Myocyte (in vitro differentiated cells): Measurements from ENCODE around the gene PRSS36. TPM values are rescaled to one million over a fixed set of nuclear protein-coding genes. Genes with fewer than 3 reads are reported as not detected.
"Not testable (repeated sequence)": the region's sequence is repeated elsewhere in the genome, so short reads cannot be mapped to it uniquely, and the experiment has no call there.

ENCODE experiments used
- DNase-seq: peaks from one replicate; pipeline ENCODE4 v3.0.0-alpha.2; 2012; ENCODE audit warnings: low read depth
- total RNA-seq: library from RNA; depleted of rRNA; stranded (reverse); fragments of >200 nt; gene quantifications from 2 replicates; pipeline ENCODE4 v1.2.3, GENCODE V29; 2014

The PRSS36 gene
- total RNA-seq, 1 donor from 2014 or later = 0.51 TPM

DNA sequence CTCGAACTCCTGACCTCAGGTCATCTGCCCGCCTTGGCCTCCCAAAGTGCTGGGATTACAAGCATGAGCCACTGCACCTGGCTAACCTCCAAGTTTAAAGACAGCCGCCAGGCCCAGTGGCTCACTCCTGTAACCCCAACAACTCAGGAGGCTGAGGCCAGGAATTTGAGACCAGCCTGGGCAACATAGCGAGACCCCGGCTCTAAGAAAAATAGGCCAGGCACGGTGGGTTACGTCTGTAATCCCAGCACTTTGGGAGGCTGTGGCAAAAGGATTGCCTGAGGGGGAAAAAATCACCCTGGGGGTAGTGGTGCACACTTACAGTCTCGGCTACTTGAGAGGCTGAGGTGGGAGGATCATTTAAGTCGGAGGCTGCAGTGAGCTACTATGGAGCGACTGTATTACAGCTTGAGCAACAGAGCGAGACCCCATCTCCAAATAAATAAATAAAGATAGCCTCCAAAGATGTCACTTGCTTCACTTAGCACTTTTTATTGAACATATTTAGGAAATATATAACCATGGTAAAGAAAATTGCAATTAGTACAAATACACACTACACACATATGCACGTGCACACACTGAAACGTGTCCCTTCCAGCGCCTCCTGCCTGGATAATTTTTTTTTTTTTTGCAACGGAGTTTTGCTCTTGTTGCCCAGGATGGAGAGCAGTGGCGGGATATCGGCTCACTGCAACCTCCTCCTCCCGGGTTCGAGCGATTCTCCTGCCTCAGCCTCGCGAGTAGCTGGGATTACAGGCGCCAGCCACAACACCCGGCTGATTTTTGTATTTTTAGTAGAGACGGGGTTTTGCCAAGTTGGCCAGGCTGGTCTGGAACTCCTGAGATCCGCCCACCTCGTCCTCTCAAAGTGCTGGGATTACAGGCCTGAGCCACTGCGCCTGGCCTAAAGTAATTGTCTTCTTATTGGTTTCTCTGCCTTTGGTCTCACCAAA lies 43.1 kb downstream of the PRSS36 start:
- no peak for DNase-seq

DNA sequence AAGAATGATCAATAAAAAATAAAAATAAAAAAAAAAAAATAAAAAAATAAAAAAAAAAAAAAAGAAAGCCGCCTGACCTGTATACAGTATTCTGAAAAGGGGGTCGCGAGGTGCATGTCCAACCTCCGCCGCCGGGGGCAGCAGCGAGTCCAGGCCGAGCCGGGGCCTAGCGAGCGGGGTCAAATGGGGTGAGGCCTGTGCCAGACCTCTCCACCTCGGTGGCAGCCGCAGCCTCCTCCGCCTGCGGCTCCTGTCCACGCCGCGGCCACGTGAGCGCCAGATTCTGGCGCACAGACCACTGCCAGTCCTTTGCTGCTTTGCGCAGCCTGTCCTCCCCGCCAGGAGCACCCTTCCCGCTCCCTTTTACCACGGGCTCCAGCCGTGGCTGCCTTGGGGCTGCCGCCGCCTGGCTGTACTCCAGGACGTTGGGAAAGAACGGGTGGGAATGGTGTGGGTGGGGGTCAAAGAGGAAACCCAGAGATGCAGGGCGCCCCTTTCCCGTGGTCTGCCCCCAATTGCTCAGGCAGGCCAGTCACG lies 44.1 kb downstream of the PRSS36 start:
- DNase-seq = peak; percentile 81

DNA sequence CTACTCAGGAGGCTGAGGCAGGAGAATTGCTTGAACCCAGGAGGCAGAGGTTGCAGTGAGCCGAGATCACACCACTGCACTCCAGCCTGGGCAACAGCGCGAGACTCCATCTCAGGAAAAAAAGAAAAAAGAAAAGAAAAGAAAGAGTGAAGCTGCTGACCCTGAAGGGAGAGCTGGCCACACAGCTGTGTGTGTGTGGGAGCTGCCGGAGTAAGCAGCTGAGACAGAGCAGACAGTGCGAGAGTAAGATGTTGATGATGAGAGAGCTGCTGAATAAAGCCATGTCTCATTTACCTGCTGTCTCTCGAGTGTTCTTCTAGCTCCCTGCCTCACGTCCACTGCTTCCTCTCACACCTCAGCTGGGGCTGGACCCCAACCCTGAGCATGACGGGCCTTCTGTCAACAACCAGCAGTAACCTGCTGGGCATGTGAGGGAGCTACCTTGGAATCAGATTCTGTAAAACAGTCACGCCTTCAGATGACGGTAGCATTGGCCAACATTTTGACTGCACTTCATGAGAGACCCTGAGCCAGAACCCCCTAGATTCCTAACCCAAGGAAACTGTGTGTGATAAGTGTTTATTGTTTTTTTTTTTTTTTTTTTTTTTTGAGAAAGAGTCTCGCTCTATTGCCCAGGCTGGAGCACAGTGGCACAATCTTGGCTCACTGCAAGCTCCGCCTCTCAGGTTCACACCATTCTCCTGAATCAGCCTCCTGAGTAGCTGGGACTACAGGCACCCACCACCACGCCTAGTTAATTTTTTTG lies 48.8 kb downstream of the PRSS36 start:
- DNase-seq = not testable (repeated sequence)

DNA sequence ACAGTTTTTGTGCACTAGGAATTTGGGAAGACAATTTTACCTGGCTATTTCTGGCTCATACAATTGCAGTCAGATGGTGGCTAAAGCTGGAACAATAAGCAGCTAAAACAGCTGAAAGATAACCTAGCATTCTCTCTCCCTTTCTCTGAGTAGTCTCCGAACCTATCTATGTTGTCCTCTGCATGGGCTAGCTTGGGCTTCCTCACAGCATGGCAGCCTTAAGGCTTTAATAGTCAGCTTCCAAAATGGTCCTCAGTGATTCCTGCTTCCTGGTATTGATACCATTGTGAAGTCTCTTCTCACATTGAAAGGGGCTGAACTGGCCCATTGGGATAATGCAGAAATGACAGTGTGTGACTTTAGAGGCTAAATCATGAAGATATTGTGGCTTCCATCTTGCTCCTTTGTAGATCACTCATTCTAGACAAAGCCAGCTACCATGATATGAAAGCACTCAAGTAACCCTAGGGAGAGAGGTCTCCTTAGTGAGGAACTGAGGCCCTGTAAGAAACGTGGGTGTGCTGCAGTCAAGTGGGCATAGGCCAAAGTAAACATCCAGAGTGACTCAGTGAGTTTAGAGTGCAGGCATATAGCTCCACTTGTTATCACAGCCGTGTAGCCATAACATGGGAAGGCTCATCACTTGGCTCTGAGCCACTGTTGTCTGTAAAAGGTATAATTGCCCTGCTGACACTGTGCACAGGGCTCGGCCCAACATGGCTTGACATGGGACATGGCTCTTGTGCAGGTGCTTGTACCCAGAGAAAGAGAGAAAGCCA lies 49.8 kb downstream of the PRSS36 start:
- DNase-seq = no peak

DNA sequence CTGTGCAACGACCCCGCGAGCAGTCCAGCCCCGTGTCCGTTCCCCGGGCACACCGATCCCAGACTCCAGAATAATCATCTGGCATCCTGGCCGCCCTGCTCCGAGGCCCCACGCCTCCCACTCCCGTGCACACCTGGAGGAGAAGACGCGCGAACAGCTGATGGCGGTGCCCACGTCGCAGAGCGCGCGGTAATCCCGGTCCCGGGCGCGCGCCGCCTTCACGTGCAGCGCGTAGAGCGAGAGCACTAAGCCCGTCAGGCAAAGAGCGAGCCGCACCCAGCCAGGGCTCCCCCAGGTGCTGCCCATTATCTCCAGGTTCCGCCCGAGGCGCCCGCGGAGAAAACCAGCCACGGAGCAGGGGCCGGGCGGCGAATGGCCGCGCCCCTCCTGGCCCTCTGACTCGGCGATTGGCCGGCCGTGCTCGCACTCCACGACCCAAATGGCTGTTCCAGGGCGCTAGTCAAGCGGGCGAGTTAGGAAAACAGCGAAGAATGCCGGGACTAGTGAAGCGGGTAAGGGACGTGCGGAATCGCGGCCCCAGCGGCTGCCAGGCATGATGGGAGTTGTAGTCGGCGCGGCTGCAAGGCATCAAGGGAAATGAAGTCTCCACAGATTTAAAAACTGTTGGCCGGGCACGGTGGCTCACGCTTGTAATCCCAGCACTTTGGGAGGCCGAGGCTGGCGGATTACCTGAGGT lies 55.3 kb downstream of the PRSS36 start, which contains the start of gene VKORC1:
Gene VKORC1 (minus strand): TSS at position 374 of the 697 bp plus-strand sequence. CDS start 68 bp downstream, at position 306.
- peak; percentile 99 for DNase-seq

DNA sequence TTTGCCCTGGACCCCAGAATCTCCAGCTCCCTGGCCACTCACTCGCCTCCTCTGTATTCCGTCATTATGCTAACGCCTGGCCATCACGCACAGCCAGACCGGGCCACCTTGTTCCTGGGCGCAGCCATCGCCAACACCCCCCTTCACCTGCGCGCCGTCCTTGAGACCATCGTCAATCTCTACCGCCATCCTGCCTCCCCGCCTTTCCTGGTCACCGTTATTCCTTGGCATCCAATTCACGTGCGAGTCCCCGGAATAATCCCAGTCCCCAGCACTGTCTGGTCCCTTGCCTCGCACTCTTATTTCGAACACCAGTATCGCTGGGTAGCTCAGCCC lies 55.8 kb downstream of the PRSS36 start:
- DNase-seq = no peak

DNA sequence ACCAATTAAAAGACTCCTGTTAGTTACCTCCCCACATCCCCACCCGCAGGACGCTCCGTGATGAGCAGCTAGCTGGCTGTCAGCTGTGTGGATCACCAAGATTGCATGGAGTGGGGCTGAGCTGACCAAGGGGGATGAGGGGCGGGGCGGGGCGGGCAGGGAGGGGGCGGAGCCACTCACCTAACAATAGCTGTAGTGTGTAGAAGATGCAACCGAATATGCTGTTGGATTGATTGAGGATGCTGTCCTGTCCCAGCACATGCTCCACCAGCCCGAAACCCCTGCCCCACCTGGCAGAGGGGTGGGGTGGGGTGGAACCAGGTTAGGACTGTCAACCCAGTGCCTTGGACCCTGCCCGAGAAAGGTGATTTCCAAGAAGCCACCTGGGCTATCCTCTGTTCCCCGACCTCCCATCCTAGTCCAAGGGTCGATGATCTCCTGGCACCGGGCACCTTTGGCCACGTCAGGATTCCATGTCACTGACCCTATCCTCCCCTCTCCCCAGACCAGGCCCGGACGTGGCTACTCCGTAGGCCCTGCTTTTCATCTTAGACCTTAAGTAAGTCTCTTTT lies 56.6 kb downstream of the PRSS36 start:
- DNase-seq = peak; percentile 76

DNA sequence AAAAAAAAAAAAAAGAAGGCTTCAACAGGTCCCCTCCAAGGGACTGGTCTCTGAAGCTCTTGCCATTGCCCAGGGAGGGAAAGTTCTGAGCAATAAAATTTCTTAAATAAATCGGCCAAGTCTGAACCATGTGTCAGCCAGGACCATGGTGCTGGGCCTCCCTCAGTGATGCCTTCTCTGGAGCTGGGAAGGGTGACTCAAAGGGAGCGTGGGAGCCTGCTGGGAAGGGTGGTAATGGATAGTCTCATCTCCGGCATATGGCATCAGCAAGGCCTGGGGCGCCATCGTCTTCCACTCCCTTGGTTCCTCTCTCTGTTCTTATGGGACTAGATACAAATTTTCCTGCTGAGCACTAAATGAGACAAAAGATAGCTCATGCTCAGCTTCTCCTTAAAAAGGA lies 57.5 kb downstream of the PRSS36 start:
- DNase-seq = no peak

DNA sequence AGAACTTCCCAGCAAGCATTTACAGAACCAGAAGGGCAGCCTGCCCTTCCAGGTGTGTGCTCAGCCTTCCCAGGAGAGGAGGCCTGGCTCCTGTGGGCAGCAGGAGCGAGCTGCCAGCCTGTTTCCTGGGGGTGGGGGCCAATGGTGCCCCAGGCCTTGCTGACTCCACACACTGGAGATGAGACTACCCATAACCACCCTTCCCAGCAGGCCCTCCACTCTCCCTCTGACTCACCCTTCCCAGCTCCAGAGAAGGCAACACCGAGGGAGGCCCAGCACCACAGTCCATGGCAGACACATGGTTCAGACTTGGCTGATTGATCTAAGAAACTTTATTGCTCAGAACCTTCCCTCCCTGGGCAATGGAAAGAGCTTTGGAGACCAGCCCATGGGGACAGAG lies 59.3 kb downstream of the PRSS36 start:
- no peak for DNase-seq

DNA sequence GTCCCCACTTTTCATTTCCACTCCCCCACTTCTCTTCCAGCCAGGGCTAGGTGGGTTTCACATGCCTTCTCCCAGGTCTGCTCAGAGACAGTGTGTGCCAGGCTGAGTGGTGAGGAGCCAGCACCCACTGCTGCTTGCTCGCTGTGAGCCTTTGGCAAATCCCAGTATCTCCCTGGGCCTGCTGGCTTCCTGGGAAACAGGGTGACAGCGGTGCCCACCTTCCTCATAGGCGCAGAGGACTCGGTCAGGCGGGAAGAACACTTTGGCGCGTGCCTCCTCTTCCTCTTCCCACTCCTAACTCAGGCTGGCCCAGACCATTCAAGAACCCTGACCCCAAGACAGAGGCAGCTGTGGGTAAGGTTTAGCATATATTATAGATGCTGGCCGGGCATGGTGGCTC lies 60.7 kb downstream of the PRSS36 start:
- DNase-seq = no peak

Other genes with a start within 250 kb of the PRSS36 start
- 11.6 and 14.9 TPM in 2 replicates for gene FBXL19, start 226.5 kb downstream of the PRSS36 start, total RNA-seq
- 53.9 and 60.0 TPM in 2 replicates for gene ORAI3, start 201.0 kb downstream of the PRSS36 start, total RNA-seq
- 3.3 and 5.8 TPM in 2 replicates for gene SETD1A, start 192.3 kb downstream of the PRSS36 start, total RNA-seq
- 98.3 and 128 TPM in 2 replicates for gene HSD3B7, start 164.9 kb downstream of the PRSS36 start, total RNA-seq
- gene STX1B, start 139.4 kb downstream of the PRSS36 start, total RNA-seq = 0.86 and 1.3 TPM in 2 replicates
- 47.3 and 51.0 TPM in 2 replicates for gene STX4, start 116.5 kb downstream of the PRSS36 start, total RNA-seq
- 45.4 and 65.3 TPM in 2 replicates for gene ZNF668, start 75.8 kb downstream of the PRSS36 start, total RNA-seq
- 17.6 and 29.6 TPM in 2 replicates for gene ZNF646, start 75.6 kb downstream of the PRSS36 start, total RNA-seq
- 3.9 and 4.1 TPM in 2 replicates for gene PRSS53, start 61.1 kb downstream of the PRSS36 start, total RNA-seq
- 143 and 171 TPM in 2 replicates for gene VKORC1, start 55.3 kb downstream of the PRSS36 start, total RNA-seq
- gene BCKDK, start 41.7 kb downstream of the PRSS36 start, total RNA-seq = 158 and 239 TPM in 2 replicates
- gene KAT8, start 32.4 kb downstream of the PRSS36 start, total RNA-seq = 46.7 and 53.5 TPM in 2 replicates
- 0.08 TPM in 1 of 2 replicates, not detected in the other for gene PRSS8, start 14.3 kb downstream of the PRSS36 start, total RNA-seq
- 14.6 and 18.3 TPM in 2 replicates for gene FUS, start 30.1 kb upstream of the PRSS36 start, total RNA-seq
- gene PYCARD, start 52.7 kb upstream of the PRSS36 start, total RNA-seq = 2.3 and 3.0 TPM in 2 replicates
- gene TRIM72, start 64.1 kb upstream of the PRSS36 start, total RNA-seq = 331 and 408 TPM in 2 replicates
- not detected in 2 replicates for gene PYDC1, start 67.1 kb upstream of the PRSS36 start, total RNA-seq
- gene ITGAM, start 109.9 kb upstream of the PRSS36 start, total RNA-seq = 0.13 and 0.62 TPM in 2 replicates
- 0.40 TPM in 1 of 2 replicates, not detected in the other for gene ITGAX, start 205.1 kb upstream of the PRSS36 start, total RNA-seq
- not detected in 2 replicates for gene ITGAD, start 243.3 kb upstream of the PRSS36 start, total RNA-seq